Liver (tissue), 3 donors: Measurements from ENCODE around the gene TMEM233.

Experiments
- EGR1 ChIP-seq, 2 donors: IDR thresholded peaks; 2 replicates each; pipeline ENCODE4 v1.6.1; 2016 to 2018; ENCODE audit warnings: antibody characterized with exemption in 2 of 2, low read depth in 2 of 2
- FOXA1 ChIP-seq: IDR thresholded peaks from 2 replicates; pipeline ENCODE4 v1.6.1; 2016; ENCODE audit warnings: antibody characterized with exemption
- GABPA ChIP-seq, 2 donors: IDR thresholded peaks in 1 of 2; conservative IDR thresholded peaks in 1 of 2; 2 replicates each; pipeline ENCODE4 v1.6.1; 2016; ENCODE audit warnings: antibody characterized with exemption in 2 of 2, mild to moderate bottlenecking in 1 of 2, moderate library complexity in 1 of 2
- JUND ChIP-seq, 2 donors: IDR thresholded peaks; 2 replicates each; pipeline ENCODE4 v1.6.1; 2016; ENCODE audit warnings: antibody characterized with exemption in 2 of 2
- RAD21 ChIP-seq, 2 donors: IDR thresholded peaks; 2 replicates each; pipeline ENCODE4 v1.6.1; 2016; ENCODE audit warnings: antibody characterized with exemption in 2 of 2, mild to moderate bottlenecking in 2 of 2
- REST ChIP-seq: IDR thresholded peaks from 2 replicates; pipeline ENCODE4 v1.6.1; 2016; ENCODE audit warnings: antibody characterized with exemption, mild to moderate bottlenecking
- RXRA ChIP-seq, 2 donors: IDR thresholded peaks; 2 replicates each; pipeline ENCODE4 v1.6.1; 2017 to 2018; ENCODE audit warnings: antibody characterized with exemption in 2 of 2, mild to moderate bottlenecking in 1 of 2
- SP1 ChIP-seq: IDR thresholded peaks from 2 replicates; pipeline ENCODE4 v1.6.1; 2018; ENCODE audit warnings: antibody characterized with exemption, mild to moderate bottlenecking
- TAF1 ChIP-seq: conservative IDR thresholded peaks from 2 replicates; pipeline ENCODE4 v1.6.1; 2016; ENCODE audit warnings: antibody characterized with exemption, mild to moderate bottlenecking
- YY1 ChIP-seq: IDR thresholded peaks from 2 replicates; pipeline ENCODE4 v1.6.1; 2016; ENCODE audit warnings: antibody characterized with exemption, mild to moderate bottlenecking
- TF ChIP-seq, protein P1 (sequence below): fragments of 150-350 bp; IDR thresholded peaks from 2 replicates; pipeline ENCODE4 v1.5.1; 2017; ENCODE audit warnings: improper control_type of control experiment, low read depth, low read length; ENCODE audit not compliant: missing input control
- TF ChIP-seq, protein P2 (sequence below): IDR thresholded peaks from 2 replicates; pipeline ENCODE4 v1.6.1; 2016; ENCODE audit warnings: antibody characterized with exemption
- TF ChIP-seq, protein P3 (sequence below): IDR thresholded peaks from 2 replicates; pipeline ENCODE4 v1.6.1; 2016; ENCODE audit warnings: antibody characterized with exemption
- donor health status: healthy.
- donor health status: healthy.

DNA sequence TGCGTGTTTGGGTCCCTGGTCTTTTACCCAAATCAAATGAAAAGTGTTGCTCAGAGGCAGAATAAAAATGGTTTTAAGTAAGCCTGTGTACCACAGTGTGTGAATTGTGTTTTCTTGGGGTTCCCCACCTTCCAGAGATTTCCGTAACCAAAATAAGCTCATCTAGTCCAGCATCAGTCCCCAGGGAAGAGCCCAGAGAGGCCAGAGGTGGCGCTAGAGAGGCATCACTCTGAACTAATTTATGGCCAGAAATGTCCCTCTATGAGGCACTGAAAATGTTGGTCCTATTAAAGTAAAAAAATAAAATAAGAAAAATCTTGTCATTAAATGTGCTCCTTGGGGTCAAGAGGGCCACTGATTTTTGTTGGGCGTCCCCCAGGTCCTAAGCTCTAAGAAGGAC lies 49.4 kb downstream of the TMEM233 start:
- TF ChIP-seq RXRA (IDR thresholded peaks at IDR 0.05) (no peak), GABPA (IDR thresholded peaks at IDR 0.05 in 1 of 2, conservative IDR thresholded peaks at IDR 0.05 in 1 of 2) (no peak), JUND (IDR thresholded peaks at IDR 0.05) (no peak), REST (no peak), SP1 (no peak), TAF1 (no peak), YY1 (no peak), FOXA1 (no peak), RAD21 (IDR thresholded peaks at IDR 0.05) (no peak), EGR1 (IDR thresholded peaks at IDR 0.05; ENCODE audit: low read depth in 2 of 2) (no peak)
- TF ChIP-seq, protein P1, sequence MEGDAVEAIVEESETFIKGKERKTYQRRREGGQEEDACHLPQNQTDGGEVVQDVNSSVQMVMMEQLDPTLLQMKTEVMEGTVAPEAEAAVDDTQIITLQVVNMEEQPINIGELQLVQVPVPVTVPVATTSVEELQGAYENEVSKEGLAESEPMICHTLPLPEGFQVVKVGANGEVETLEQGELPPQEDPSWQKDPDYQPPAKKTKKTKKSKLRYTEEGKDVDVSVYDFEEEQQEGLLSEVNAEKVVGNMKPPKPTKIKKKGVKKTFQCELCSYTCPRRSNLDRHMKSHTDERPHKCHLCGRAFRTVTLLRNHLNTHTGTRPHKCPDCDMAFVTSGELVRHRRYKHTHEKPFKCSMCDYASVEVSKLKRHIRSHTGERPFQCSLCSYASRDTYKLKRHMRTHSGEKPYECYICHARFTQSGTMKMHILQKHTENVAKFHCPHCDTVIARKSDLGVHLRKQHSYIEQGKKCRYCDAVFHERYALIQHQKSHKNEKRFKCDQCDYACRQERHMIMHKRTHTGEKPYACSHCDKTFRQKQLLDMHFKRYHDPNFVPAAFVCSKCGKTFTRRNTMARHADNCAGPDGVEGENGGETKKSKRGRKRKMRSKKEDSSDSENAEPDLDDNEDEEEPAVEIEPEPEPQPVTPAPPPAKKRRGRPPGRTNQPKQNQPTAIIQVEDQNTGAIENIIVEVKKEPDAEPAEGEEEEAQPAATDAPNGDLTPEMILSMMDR: no peak
- TF ChIP-seq, protein P2, sequence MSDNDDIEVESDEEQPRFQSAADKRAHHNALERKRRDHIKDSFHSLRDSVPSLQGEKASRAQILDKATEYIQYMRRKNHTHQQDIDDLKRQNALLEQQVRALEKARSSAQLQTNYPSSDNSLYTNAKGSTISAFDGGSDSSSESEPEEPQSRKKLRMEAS: no peak
- TF ChIP-seq, protein P3, sequence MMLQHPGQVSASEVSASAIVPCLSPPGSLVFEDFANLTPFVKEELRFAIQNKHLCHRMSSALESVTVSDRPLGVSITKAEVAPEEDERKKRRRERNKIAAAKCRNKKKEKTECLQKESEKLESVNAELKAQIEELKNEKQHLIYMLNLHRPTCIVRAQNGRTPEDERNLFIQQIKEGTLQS: no peak
